Testis (tissue), 3 donors: ENCODE results near the gene NAXE. TPM values are rescaled to one million over a fixed set of nuclear protein-coding genes. Genes with fewer than 3 reads are reported as not detected.
"Not testable (repeated sequence)": the region's sequence is repeated elsewhere in the genome, so short reads cannot be mapped to it uniquely, and the experiment has no call there.

Experiments used
- DNase-seq: peaks from one replicate; pipeline ENCODE4 v3.0.0-alpha.2; 2019
- H3K27ac ChIP-seq, 2 donors: fragments of 200-600 bp; sonication (generic); one replicate each; pipeline ENCODE4 v1.5.1; 2019
- H3K27me3 ChIP-seq: fragments of 200-600 bp; sonication (generic); one replicate; pipeline ENCODE4 v1.5.1; 2019
- H3K36me3 ChIP-seq: fragments of 200-600 bp; sonication (generic); one replicate; pipeline ENCODE4 v1.5.1; 2017; ENCODE audit warnings: low read depth; ENCODE audit errors: missing control alignments
- H3K4me1 ChIP-seq: fragments of 200-600 bp; sonication (generic); one replicate; pipeline ENCODE4 v1.5.1; 2019
- H3K4me3 ChIP-seq, 2 donors: fragments of 200-600 bp; sonication (generic); one replicate each; pipeline ENCODE4 v1.5.1; 2017 to 2019
- H3K9me3 ChIP-seq: fragments of 200-600 bp; sonication (generic); one replicate; pipeline ENCODE4 v1.5.1; 2017
- CTCF ChIP-seq, 3 experiments: fragments of 450-650 bp in 2 of 3; fragments of 200-600 bp in 1 of 3; sonication (generic) in 1 of 3; IDR thresholded peaks; one replicate each; pipeline ENCODE4 v1.5.1; 2016 to 2019; ENCODE audit warnings: antibody characterized with exemption in 3 of 3, mild to moderate bottlenecking in 2 of 3, moderate library complexity in 1 of 3
- POLR2A ChIP-seq: fragments of 450-650 bp; IDR thresholded peaks from one replicate; pipeline ENCODE4 v1.6.1; 2017; ENCODE audit warnings: antibody characterized with exemption, mild to moderate bottlenecking, moderate library complexity
- WGBS, 2 donors: methylation state at CpG; one replicate each; pipeline ENCODE4 v1.1.5; 2018; 5-methylcytosine and 5-hydroxymethylcytosine counted together
- intact Hi-C: fragments of 100-400 bp; cut with DNase I; formaldehyde crosslinking; loops from one replicate; pipeline ENCODE4 v1.15.1; 2023; ENCODE audit warnings: low total_unique reads
- polyA plus RNA-seq: library from polyadenylated mRNA; stranded (reverse); fragments of 350-450 nt; fragmentation: Illumina TruSeq; extraction: RNeasy Lipid Tissue Mini Kit (QIAGEN cat#74804); gene quantifications from one replicate; pipeline ENCODE4 v1.2.3, GENCODE V29; 2014; ENCODE audit warnings: low read depth, low replicate concordance; ENCODE audit not compliant: insufficient read depth
- total RNA-seq, 2 donors: library from RNA; depleted of rRNA; stranded (reverse); fragments of >200 nt; gene quantifications; one replicate each; pipeline ENCODE4 v1.2.3, GENCODE V29; 2016

The NAXE gene
- total and polyA plus RNA-seq, 3 donors from 2014 or later, result 110 to 200 (median 142) TPM

GRCh38 chr1:156629823-156630449, 38.4 kb downstream of the NAXE start:
- TF ChIP-seq POLR2A (no peak), CTCF (IDR thresholded peaks at IDR 0.05) (no peak)
- no peak overlapping the region for H3K4me3 ChIP-seq
- no peaks in the 10 kb centered on the region for H3K9me3 ChIP-seq
- no peaks in the 10 kb centered on the region for H3K36me3 ChIP-seq
- intact Hi-C loops, result no loop called here
- H3K4me1 ChIP-seq, result peaks cover 8% of the 10 kb centered on the region
- WGBS, 2 donors, result 90 to 91% methylated on average over 8 of the region's 8 CpGs
- H3K27me3 ChIP-seq, result no peaks in the 10 kb centered on the region
- DNase-seq, result no peak
- H3K27ac ChIP-seq, result no peak overlapping the region

GRCh38 chr1:156631152-156631551, 39.6 kb downstream of the NAXE start:
- DNase-seq, H3K4me1 ChIP-seq, intact Hi-C loops, H3K36me3 ChIP-seq, H3K27me3 ChIP-seq, H3K9me3 ChIP-seq, H3K27ac ChIP-seq, H3K4me3 ChIP-seq: not testable (repeated sequence)
- 62 to 74% methylated on average over 9 of the region's 9 CpGs for WGBS, 2 donors

GRCh38 chr1:156632355-156632754, 40.8 kb downstream of the NAXE start:
- Histone ChIP-seq H3K4me3 (no peak overlapping the region), H3K27me3 (no peaks in the 10 kb centered on the region), H3K27ac (no peak overlapping the region), H3K36me3 (no peaks in the 10 kb centered on the region), H3K4me1 (no peaks in the 10 kb centered on the region), H3K9me3 (no peaks in the 10 kb centered on the region)
- 68 to 80% methylated on average over 3 of the region's 3 CpGs for WGBS, 2 donors
- no peak for TF ChIP-seq POLR2A
- TF ChIP-seq CTCF (IDR thresholded peaks at IDR 0.05), result no peak
- intact Hi-C loops, result no loop called here
- DNase-seq, result no peak

GRCh38 chr1:156638189-156638985, 46.8 kb downstream of the NAXE start:
- Histone ChIP-seq H3K4me3 (no peak overlapping the region), H3K4me1 (peaks cover 15% of the 10 kb centered on the region), H3K27ac (no peak overlapping the region), H3K27me3 (no peaks in the 10 kb centered on the region), H3K9me3 (no peaks in the 10 kb centered on the region), H3K36me3 (no peaks in the 10 kb centered on the region)
- no peak for TF ChIP-seq POLR2A
- TF ChIP-seq CTCF (IDR thresholded peaks at IDR 0.05), result no peak
- WGBS, 2 donors, result 47 to 50% methylated on average over 7 to 8 of the region's 8 CpGs
- intact Hi-C loops, result no loop called here
- DNase-seq, result peak; percentile 63

- 63 to 78% methylated on average over 5 to 6 of the region's 6 CpGs for WGBS, 2 donors
- no peak for DNase-seq
- Histone ChIP-seq H3K27ac (no peak overlapping the region), H3K36me3 (no peaks in the 10 kb centered on the region), H3K9me3 (no peaks in the 10 kb centered on the region), H3K4me3 (no peak overlapping the region), H3K27me3 (no peaks in the 10 kb centered on the region), H3K4me1 (peaks cover 15% of the 10 kb centered on the region)
- no peak for TF ChIP-seq POLR2A
- no peak for TF ChIP-seq CTCF (IDR thresholded peaks at IDR 0.05)
- intact Hi-C loops, result no loop called here
These were observed 48.1 kb downstream of the NAXE start for GRCh38 chr1:156639601-156640101.
